Measurements from ENCODE around the gene ALKBH7. TPM values are rescaled to one million over a fixed set of nuclear protein-coding genes. Genes with fewer than 3 reads are reported as not detected.

The ALKBH7 gene
- total RNA-seq, 1 donor from 2014 or later: 79.1 TPM

- peaks cover 15% of the 10 kb centered on the region for H3K4me1 Mint-ChIP-seq (ENCODE audit: low read depth)
- DNase-seq (ENCODE audit: low spot score, unreplicated experiment): no peak
- H3K9me3 Mint-ChIP-seq (ENCODE audit: low read depth): no peaks in the 10 kb centered on the region
- H3K27me3 Mint-ChIP-seq: no peaks in the 10 kb centered on the region
- TF ChIP-seq, protein P1, sequence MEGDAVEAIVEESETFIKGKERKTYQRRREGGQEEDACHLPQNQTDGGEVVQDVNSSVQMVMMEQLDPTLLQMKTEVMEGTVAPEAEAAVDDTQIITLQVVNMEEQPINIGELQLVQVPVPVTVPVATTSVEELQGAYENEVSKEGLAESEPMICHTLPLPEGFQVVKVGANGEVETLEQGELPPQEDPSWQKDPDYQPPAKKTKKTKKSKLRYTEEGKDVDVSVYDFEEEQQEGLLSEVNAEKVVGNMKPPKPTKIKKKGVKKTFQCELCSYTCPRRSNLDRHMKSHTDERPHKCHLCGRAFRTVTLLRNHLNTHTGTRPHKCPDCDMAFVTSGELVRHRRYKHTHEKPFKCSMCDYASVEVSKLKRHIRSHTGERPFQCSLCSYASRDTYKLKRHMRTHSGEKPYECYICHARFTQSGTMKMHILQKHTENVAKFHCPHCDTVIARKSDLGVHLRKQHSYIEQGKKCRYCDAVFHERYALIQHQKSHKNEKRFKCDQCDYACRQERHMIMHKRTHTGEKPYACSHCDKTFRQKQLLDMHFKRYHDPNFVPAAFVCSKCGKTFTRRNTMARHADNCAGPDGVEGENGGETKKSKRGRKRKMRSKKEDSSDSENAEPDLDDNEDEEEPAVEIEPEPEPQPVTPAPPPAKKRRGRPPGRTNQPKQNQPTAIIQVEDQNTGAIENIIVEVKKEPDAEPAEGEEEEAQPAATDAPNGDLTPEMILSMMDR (IDR thresholded peaks at IDR 0.05; ENCODE audit: unreplicated experiment): no peak
- H3K4me3 Mint-ChIP-seq (ENCODE audit: low read depth): no peak overlapping the region
- H3K27ac Mint-ChIP-seq: peak overlapping the region; percentile 76
- peaks cover 10% of the 10 kb centered on the region for H3K36me3 Mint-ChIP-seq (ENCODE audit: insufficient read depth)
These were observed 40.7 kb downstream of the ALKBH7 start for GRCh38 chr19:6413291-6413690.

DNA sequence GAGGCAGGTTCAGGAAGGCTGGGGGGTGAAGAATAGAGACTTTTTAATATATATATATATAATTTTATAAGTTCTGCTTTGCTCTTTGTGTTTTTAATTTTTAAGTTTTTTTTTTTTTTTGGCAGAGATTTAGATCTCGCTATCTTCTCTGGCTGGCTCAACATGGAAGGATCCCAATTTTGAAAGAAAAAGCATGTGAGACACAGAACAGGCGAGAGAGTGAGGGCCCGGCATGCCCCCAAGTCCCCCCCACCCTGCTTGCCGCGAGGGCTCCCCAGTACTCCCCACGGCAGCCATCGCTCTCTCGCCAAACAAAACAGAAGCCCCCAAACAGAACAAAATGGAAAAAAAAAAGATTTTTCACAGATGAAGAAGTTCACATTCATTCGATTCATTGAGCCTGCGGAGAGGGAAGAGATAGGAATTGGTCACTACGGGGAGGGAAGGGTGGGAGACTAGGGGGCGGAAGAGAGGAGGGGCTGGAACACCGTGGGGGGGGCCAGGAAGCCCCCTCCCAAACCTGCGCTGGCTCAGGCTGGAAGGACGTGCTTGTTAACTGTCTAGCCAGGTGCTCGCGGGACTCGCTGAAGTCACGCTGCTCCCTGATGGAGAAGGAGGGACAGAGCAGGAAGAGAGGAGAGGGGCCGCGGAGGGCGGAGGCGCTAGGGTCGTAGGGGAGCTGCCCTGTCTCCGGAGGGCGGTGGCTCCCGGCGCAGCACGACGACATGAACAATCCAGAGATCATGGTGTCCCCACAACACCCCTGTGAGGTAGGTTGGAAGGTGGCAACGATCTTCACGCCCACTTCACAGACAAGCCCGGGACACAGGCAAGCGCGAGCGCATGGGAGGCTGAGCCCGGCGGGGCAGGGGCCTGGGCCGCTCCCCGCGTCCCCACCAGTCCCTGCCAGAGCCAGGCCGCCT, 41.4 kb downstream of the ALKBH7 start:
- TF ChIP-seq, protein P1 (IDR thresholded peaks at IDR 0.05; ENCODE audit: unreplicated experiment): no peak

GRCh38 chr19:6414793-6415590, 42.4 kb downstream of the ALKBH7 start:
- TF ChIP-seq, protein P1 (IDR thresholded peaks at IDR 0.05; ENCODE audit: unreplicated experiment): no peak
- Mint-ChIP-seq H3K27me3 (no peaks in the 10 kb centered on the region), H3K4me1 (ENCODE audit: low read depth) (peaks cover 15% of the 10 kb centered on the region), H3K27ac (no peak overlapping the region), H3K4me3 (ENCODE audit: low read depth) (no peak overlapping the region), H3K36me3 (ENCODE audit: insufficient read depth) (peaks cover 13% of the 10 kb centered on the region), H3K9me3 (ENCODE audit: low read depth) (no peaks in the 10 kb centered on the region)
- DNase-seq (ENCODE audit: low spot score, unreplicated experiment): no peak

More for the DNA sequence above, 41.4 kb downstream of the ALKBH7 start:
- Mint-ChIP-seq H3K4me1 (ENCODE audit: low read depth) (peaks cover 15% of the 10 kb centered on the region), H3K9me3 (ENCODE audit: low read depth) (no peaks in the 10 kb centered on the region), H3K4me3 (ENCODE audit: low read depth) (no peak overlapping the region), H3K27ac (peak overlapping the region; percentile 78), H3K36me3 (ENCODE audit: insufficient read depth) (peaks cover 12% of the 10 kb centered on the region), H3K27me3 (no peaks in the 10 kb centered on the region)
- DNase-seq (ENCODE audit: low spot score, unreplicated experiment): no peak

GRCh38 chr19:6415591-6416190, 43.1 kb downstream of the ALKBH7 start:
- peaks cover 14% of the 10 kb centered on the region for H3K36me3 Mint-ChIP-seq (ENCODE audit: insufficient read depth)
- no peak for DNase-seq (ENCODE audit: low spot score, unreplicated experiment)
- no peaks in the 10 kb centered on the region for H3K27me3 Mint-ChIP-seq
- H3K4me3 Mint-ChIP-seq (ENCODE audit: low read depth): no peak overlapping the region
- no peak overlapping the region for H3K27ac Mint-ChIP-seq
- TF ChIP-seq, protein P1 (IDR thresholded peaks at IDR 0.05; ENCODE audit: unreplicated experiment): no peak
- peaks cover 15% of the 10 kb centered on the region for H3K4me1 Mint-ChIP-seq (ENCODE audit: low read depth)
- no peaks in the 10 kb centered on the region for H3K9me3 Mint-ChIP-seq (ENCODE audit: low read depth)

All from progenitor cell of endocrine pancreas (in vitro differentiated cells).